ENCODE measurements around the gene ERH.

- TF ChIP-seq POLR2A (IDR thresholded peaks at IDR 0.05), result no peak
- TF ChIP-seq POLR2AphosphoS5 (IDR thresholded peaks at IDR 0.05), result no peak
- TF ChIP-seq, protein P1, sequence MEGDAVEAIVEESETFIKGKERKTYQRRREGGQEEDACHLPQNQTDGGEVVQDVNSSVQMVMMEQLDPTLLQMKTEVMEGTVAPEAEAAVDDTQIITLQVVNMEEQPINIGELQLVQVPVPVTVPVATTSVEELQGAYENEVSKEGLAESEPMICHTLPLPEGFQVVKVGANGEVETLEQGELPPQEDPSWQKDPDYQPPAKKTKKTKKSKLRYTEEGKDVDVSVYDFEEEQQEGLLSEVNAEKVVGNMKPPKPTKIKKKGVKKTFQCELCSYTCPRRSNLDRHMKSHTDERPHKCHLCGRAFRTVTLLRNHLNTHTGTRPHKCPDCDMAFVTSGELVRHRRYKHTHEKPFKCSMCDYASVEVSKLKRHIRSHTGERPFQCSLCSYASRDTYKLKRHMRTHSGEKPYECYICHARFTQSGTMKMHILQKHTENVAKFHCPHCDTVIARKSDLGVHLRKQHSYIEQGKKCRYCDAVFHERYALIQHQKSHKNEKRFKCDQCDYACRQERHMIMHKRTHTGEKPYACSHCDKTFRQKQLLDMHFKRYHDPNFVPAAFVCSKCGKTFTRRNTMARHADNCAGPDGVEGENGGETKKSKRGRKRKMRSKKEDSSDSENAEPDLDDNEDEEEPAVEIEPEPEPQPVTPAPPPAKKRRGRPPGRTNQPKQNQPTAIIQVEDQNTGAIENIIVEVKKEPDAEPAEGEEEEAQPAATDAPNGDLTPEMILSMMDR (IDR thresholded peaks at IDR 0.05), result no peak
- no peak for TF ChIP-seq EP300 (IDR thresholded peaks at IDR 0.05)
Observed at GRCh38 chr14:69363964-69364363, 34.1 kb downstream of the ERH start.
